Neural cell (in vitro differentiated cells): ENCODE data around the gene CSTF1. TPM values are rescaled to one million over a fixed set of nuclear protein-coding genes. Genes with fewer than 3 reads are reported as not detected.

Source experiments
- H2AFZ ChIP-seq: fragments of 200-600, 300-800 bp; sonication (generic), shearing (Covaris generic); 2 replicates; pipeline ENCODE4 v1.6.0; 2014; ENCODE audit warnings: low read depth, mild to moderate bottlenecking, antibody characterized with exemption, low read length, moderate library complexity
- H3F3A ChIP-seq: fragments of 200-600 bp; shearing (Covaris generic); 2 replicates; pipeline ENCODE4 v1.6.1; 2016; ENCODE audit warnings: mild to moderate bottlenecking, moderate library complexity, mixed read lengths, antibody characterized with exemption, low read length; ENCODE audit not compliant: insufficient read depth, poor library complexity, severe bottlenecking
- H3K27ac ChIP-seq: fragments of 200-600, 300-800 bp; sonication (generic), shearing (Covaris generic); 2 replicates; pipeline ENCODE4 v1.5.1; 2014; ENCODE audit warnings: mild to moderate bottlenecking, low read length, moderate library complexity
- H3K27me3 ChIP-seq: fragments of 300-800, 200-600 bp; sonication (generic), shearing (Covaris generic); 2 replicates; pipeline ENCODE4 v1.6.0; 2014; ENCODE audit warnings: mild to moderate bottlenecking, low read depth, low read length, moderate library complexity; ENCODE audit not compliant: insufficient read depth
- H3K36me3 ChIP-seq: fragments of 300-800, 200-600 bp; sonication (generic), shearing (Covaris generic); 2 replicates; pipeline ENCODE4 v1.5.1; 2014; ENCODE audit warnings: mild to moderate bottlenecking, antibody characterized with exemption, low read length, moderate library complexity; ENCODE audit not compliant: insufficient read depth
- H3K4me2 ChIP-seq: fragments of 300-800, 200-600 bp; sonication (generic), shearing (Covaris generic); 2 replicates; pipeline ENCODE4 v1.6.0; 2014; ENCODE audit warnings: mild to moderate bottlenecking, low read length
- H3K4me3 ChIP-seq: fragments of 300-800, 200-600 bp; sonication (generic), shearing (Covaris generic); 2 replicates; pipeline ENCODE4 v1.5.1; 2014; ENCODE audit warnings: mild to moderate bottlenecking, low read length, moderate library complexity
- H3K79me2 ChIP-seq: fragments of 200-600 bp; shearing (Covaris generic); replicated peaks from 2 replicates; pipeline ENCODE4 v1.6.0; 2014; ENCODE audit warnings: mild to moderate bottlenecking, low read length, moderate library complexity; ENCODE audit not compliant: insufficient read depth
- H3K9ac ChIP-seq: fragments of 300-800, 200-600 bp; sonication (generic), shearing (Covaris generic); 2 replicates; pipeline ENCODE4 v1.6.1; 2016; ENCODE audit warnings: mild to moderate bottlenecking, low read length, mixed read lengths
- H3K9me2 ChIP-seq: fragments of 200-600 bp; shearing (Covaris generic); 2 replicates; pipeline ENCODE4 v1.6.1; 2016; ENCODE audit warnings: mild to moderate bottlenecking, low read length, mixed read lengths; ENCODE audit not compliant: insufficient read depth
- H3K9me3 ChIP-seq: fragments of 200-600, 300-800 bp; sonication (generic), shearing (Covaris generic); 2 replicates; pipeline ENCODE4 v1.6.1; 2016; ENCODE audit warnings: mild to moderate bottlenecking, mixed run types, low read length, moderate library complexity, mixed read lengths
- H4K20me1 ChIP-seq: fragments of 200-600 bp; shearing (Covaris generic); 2 replicates; pipeline ENCODE4 v1.6.1; 2016; ENCODE audit warnings: mild to moderate bottlenecking, mixed run types; ENCODE audit not compliant: insufficient read depth
- CTCF ChIP-seq: fragments of 450-650 bp; IDR thresholded peaks from 2 replicates; pipeline ENCODE4 v1.5.1; 2014; ENCODE audit warnings: antibody characterized with exemption, mild to moderate bottlenecking, moderate library complexity; ENCODE audit not compliant: poor library complexity, severe bottlenecking
- EP300 ChIP-seq: fragments of 450-650 bp; conservative IDR thresholded peaks from 2 replicates; pipeline ENCODE4 v1.6.1; 2014; ENCODE audit warnings: antibody characterized with exemption, mild to moderate bottlenecking, moderate library complexity; ENCODE audit not compliant: poor library complexity, severe bottlenecking
- EZH2 ChIP-seq: fragments of 200-600, 300-800 bp; shearing (Covaris generic), sonication (generic); IDR thresholded peaks from 2 replicates; pipeline ENCODE4 v1.6.1; 2014; ENCODE audit warnings: antibody characterized with exemption, low read length, borderline replicate concordance, mild to moderate bottlenecking; ENCODE audit not compliant: insufficient read depth, poor library complexity, severe bottlenecking
- MXI1 ChIP-seq: fragments of 450-650 bp; conservative IDR thresholded peaks from 2 replicates; pipeline ENCODE4 v1.6.1; 2014; ENCODE audit warnings: antibody characterized with exemption, mild to moderate bottlenecking; ENCODE audit not compliant: poor library complexity, severe bottlenecking
- POLR2AphosphoS5 ChIP-seq: IDR thresholded peaks from 2 replicates; pipeline ENCODE4 v1.6.1; 2012
- RAD21 ChIP-seq: fragments of 450-650 bp; conservative IDR thresholded peaks from 2 replicates; pipeline ENCODE4 v1.6.1; 2014; ENCODE audit warnings: antibody characterized with exemption, mild to moderate bottlenecking, moderate library complexity
- SMC3 ChIP-seq: fragments of 450-650 bp; conservative IDR thresholded peaks from 2 replicates; pipeline ENCODE4 v1.6.1; 2014; ENCODE audit warnings: antibody characterized with exemption, mild to moderate bottlenecking, moderate library complexity; ENCODE audit not compliant: poor library complexity
- TAF1 ChIP-seq: IDR thresholded peaks from 2 replicates; pipeline ENCODE4 v1.6.1; 2012; ENCODE audit warnings: low read depth
- polyA plus RNA-seq: library from polyadenylated mRNA; depleted of rRNA; stranded (reverse); fragments of >200 nt; gene quantifications from 2 replicates; pipeline ENCODE4 v1.2.3, GENCODE V29; 2014
- TF ChIP-seq, protein P1 (sequence below): IDR thresholded peaks from 2 replicates; pipeline ENCODE4 v1.6.1; 2012; ENCODE audit warnings: borderline replicate concordance

CSTF1 gene
- polyA plus RNA-seq, 1 donor from 2014 or later, result 24.0 TPM

DNA sequence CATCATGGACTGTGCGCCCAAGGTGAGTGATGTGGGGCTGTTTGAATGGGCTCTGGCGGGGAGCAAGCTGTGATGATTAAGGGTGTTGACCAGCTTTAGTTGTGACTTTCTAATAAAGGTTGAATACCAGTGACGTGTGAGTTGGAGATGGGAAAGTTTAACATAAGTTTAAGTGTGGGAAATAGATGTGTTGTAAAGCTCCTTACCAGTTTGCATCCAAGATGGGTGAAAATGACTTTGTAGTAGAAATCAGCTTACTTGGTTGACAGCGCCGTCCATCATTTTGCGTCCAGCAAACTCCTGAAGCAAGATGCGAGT, 20.0 kb downstream of the CSTF1 start:
- no peaks in the 10 kb centered on the region for H3K36me3 ChIP-seq
- no peaks in the 10 kb centered on the region for H3K9me2 ChIP-seq
- H3K79me2 ChIP-seq, result no peaks in the 10 kb centered on the region
- no peak overlapping the region for H3K4me2 ChIP-seq
- no peak for TF ChIP-seq CTCF
- no peak for TF ChIP-seq EZH2
- H3K27ac ChIP-seq, result no peak overlapping the region
- no peak overlapping the region for H3K4me3 ChIP-seq
- no peaks in the 10 kb centered on the region for H3K27me3 ChIP-seq
- no peaks in the 10 kb centered on the region for H3K9me3 ChIP-seq
- no peaks in the 10 kb centered on the region for H3F3A ChIP-seq
- no peaks in the 10 kb centered on the region for H4K20me1 ChIP-seq
- no peak overlapping the region for H3K9ac ChIP-seq
- H2AFZ ChIP-seq, result no peak overlapping the region

- no peak overlapping the region for H2AFZ ChIP-seq
- TF ChIP-seq MXI1 (no peak), TAF1 (no peak), RAD21 (no peak), POLR2AphosphoS5 (no peak), CTCF (no peak), SMC3 (no peak), EZH2 (no peak), EP300 (no peak)
- TF ChIP-seq, protein P1, sequence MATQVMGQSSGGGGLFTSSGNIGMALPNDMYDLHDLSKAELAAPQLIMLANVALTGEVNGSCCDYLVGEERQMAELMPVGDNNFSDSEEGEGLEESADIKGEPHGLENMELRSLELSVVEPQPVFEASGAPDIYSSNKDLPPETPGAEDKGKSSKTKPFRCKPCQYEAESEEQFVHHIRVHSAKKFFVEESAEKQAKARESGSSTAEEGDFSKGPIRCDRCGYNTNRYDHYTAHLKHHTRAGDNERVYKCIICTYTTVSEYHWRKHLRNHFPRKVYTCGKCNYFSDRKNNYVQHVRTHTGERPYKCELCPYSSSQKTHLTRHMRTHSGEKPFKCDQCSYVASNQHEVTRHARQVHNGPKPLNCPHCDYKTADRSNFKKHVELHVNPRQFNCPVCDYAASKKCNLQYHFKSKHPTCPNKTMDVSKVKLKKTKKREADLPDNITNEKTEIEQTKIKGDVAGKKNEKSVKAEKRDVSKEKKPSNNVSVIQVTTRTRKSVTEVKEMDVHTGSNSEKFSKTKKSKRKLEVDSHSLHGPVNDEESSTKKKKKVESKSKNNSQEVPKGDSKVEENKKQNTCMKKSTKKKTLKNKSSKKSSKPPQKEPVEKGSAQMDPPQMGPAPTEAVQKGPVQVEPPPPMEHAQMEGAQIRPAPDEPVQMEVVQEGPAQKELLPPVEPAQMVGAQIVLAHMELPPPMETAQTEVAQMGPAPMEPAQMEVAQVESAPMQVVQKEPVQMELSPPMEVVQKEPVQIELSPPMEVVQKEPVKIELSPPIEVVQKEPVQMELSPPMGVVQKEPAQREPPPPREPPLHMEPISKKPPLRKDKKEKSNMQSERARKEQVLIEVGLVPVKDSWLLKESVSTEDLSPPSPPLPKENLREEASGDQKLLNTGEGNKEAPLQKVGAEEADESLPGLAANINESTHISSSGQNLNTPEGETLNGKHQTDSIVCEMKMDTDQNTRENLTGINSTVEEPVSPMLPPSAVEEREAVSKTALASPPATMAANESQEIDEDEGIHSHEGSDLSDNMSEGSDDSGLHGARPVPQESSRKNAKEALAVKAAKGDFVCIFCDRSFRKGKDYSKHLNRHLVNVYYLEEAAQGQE, result no peak
- no peaks in the 10 kb centered on the region for H3K27me3 ChIP-seq
- no peaks in the 10 kb centered on the region for H3F3A ChIP-seq
- H3K9ac ChIP-seq, result no peak overlapping the region
- no peaks in the 10 kb centered on the region for H3K9me2 ChIP-seq
- H3K4me2 ChIP-seq, result no peak overlapping the region
- H3K9me3 ChIP-seq, result no peaks in the 10 kb centered on the region
- H3K36me3 ChIP-seq, result no peaks in the 10 kb centered on the region
- no peak overlapping the region for H3K27ac ChIP-seq
- no peaks in the 10 kb centered on the region for H4K20me1 ChIP-seq
- H3K79me2 ChIP-seq, result no peaks in the 10 kb centered on the region
- no peak overlapping the region for H3K4me3 ChIP-seq
Measured at GRCh38 chr20:56412949-56413348, 20.5 kb downstream of the CSTF1 start.
